Measurements from ENCODE around the gene FMNL3. TPM values are rescaled to one million over a fixed set of nuclear protein-coding genes. Genes with fewer than 3 reads are reported as not detected.

Gene FMNL3
- total and polyA plus RNA-seq, 2 of the 13 experiments (the other 11 are each of a cell fraction or from before 2014, with no cell fraction given): 0.44 to 1.1 TPM

- TF ChIP-seq ZNF770 (CRISPR knock-in tag; IDR thresholded peaks at IDR 0.05) (no peak), ZNF484 (CRISPR knock-in tag; IDR thresholded peaks at IDR 0.05; ENCODE audit: borderline replicate concordance, low read depth) (no peak), IRF9 (CRISPR knock-in tag; IDR thresholded peaks at IDR 0.05; ENCODE audit: borderline replicate concordance) (no peak), ZNF768 (CRISPR knock-in tag; IDR thresholded peaks at IDR 0.05) (no peak), ZNF558 (CRISPR knock-in tag; IDR thresholded peaks at IDR 0.05; ENCODE audit: borderline replicate concordance) (peak; percentile 79; the same call in 1 of the 2 replicates), REPIN1 (CRISPR knock-in tag; IDR thresholded peaks at IDR 0.05; ENCODE audit: borderline replicate concordance, low read depth) (no peak; the same call in 1 of the 2 replicates), ZBTB37 (CRISPR knock-in tag; IDR thresholded peaks at IDR 0.05) (no peak), ARNT2 (CRISPR knock-in tag; IDR thresholded peaks at IDR 0.05; ENCODE audit: low read depth) (no peak), ZXDC (CRISPR knock-in tag; IDR thresholded peaks at IDR 0.05) (no peak), ZNF782 (CRISPR knock-in tag; IDR thresholded peaks at IDR 0.05; ENCODE audit: borderline replicate concordance) (no peak), HMG20B (CRISPR knock-in tag; conservative IDR thresholded peaks at IDR 0.05) (no peak), MAFG (CRISPR knock-in tag; IDR thresholded peaks at IDR 0.05) (no peak), ZNF121 (CRISPR knock-in tag; IDR thresholded peaks at IDR 0.05) (no peak), ZNF777 (CRISPR knock-in tag; IDR thresholded peaks at IDR 0.05) (no peak), ZNF674 (CRISPR knock-in tag; IDR thresholded peaks at IDR 0.05; ENCODE audit: low read depth) (no peak), GMEB1 (CRISPR knock-in tag; IDR thresholded peaks at IDR 0.05; ENCODE audit: borderline replicate concordance) (peak; percentile 67; the same call in 1 of the 2 replicates), ATRX (CRISPR knock-in tag; IDR thresholded peaks at IDR 0.05; ENCODE audit: borderline replicate concordance) (no peak), GPBP1L1 (CRISPR knock-in tag; IDR thresholded peaks at IDR 0.05) (no peak)
Measured at GRCh38 chr12:49623142-49623904, 83.9 kb downstream of the FMNL3 start, which contains the start of gene PRPF40B (continued).
